ENCODE measurements around the gene DNER. TPM values are rescaled to one million over a fixed set of nuclear protein-coding genes. Genes with fewer than 3 reads are reported as not detected.

DNER gene
- total and polyA plus RNA-seq, 2 of the 13 experiments (the other 11 are each of a cell fraction or from before 2014, with no cell fraction given) = not detected

GRCh38 chr2:229392196-229392595, 322.2 kb downstream of the DNER start:
- no peak for FAIRE-seq
- H3K4me3 ChIP-seq (replicated peaks in 1 of 3; ENCODE audit: insufficient read depth in 1 of 3, low read depth in 2 of 3, low read length in 3 of 3) = no peak overlapping the region
- POLR2A ChIA-PET = no interaction called here
- no TSS peak for BruUV-seq (replicated peaks)
- CTCF ChIA-PET (ENCODE audit: low intra/inter-chr PET ratio, low total read pairs) = no interaction called here
- intact Hi-C loops (cut with micrococcal nuclease; ENCODE audit: unreplicated experiment) (no loop called here), in situ Hi-C loops (cut with HindIII; ENCODE audit: extremely low pct_ligation_motif_present, low pct_unique_long_range_greater_than_20kb) (no loop called here)
- 0% methylated on average over 2 of the region's 2 CpGs for WGBS (ENCODE audit: low lambda C conversion rate)
- H2AFZ ChIP-seq (ENCODE audit: low read length) = no peak overlapping the region
- no peaks in the 10 kb centered on the region for H3K4me1 ChIP-seq (ENCODE audit: insufficient read depth, low read length)
- TF ChIP-seq ERF (CRISPR knock-in tag; IDR thresholded peaks at IDR 0.05) (no peak), RFX5 (IDR thresholded peaks at IDR 0.05; ENCODE audit: low read depth, low read length) (no peak), NFYB (CRISPR knock-in tag; IDR thresholded peaks at IDR 0.05) (no peak), ZNF180 (CRISPR knock-in tag; IDR thresholded peaks at IDR 0.05; ENCODE audit: borderline replicate concordance, low read depth) (no peak), MTA3 (CRISPR knock-in tag; IDR thresholded peaks at IDR 0.05) (no peak), MED1 (CRISPR knock-in tag; IDR thresholded peaks at IDR 0.05) (no peak), REXO4 (CRISPR knock-in tag; IDR thresholded peaks at IDR 0.05; ENCODE audit: borderline replicate concordance) (no peak), ZNF589 (CRISPR knock-in tag; conservative IDR thresholded peaks at IDR 0.05) (no peak), NR2F1 (CRISPR knock-in tag; IDR thresholded peaks at IDR 0.05) (no peak), YEATS2 (CRISPR knock-in tag; IDR thresholded peaks at IDR 0.05; ENCODE audit: borderline replicate concordance) (no peak)
- H4K20me1 ChIP-seq (ENCODE audit: insufficient read depth, low read length) = no peaks in the 10 kb centered on the region
- ATAC-seq = no peak
- H3K27ac ChIP-seq (ENCODE audit: extremely low read length, insufficient read depth, low read length) = no peak overlapping the region
- H3K36me3 ChIP-seq (replicated peaks in 1 of 2; ENCODE audit: control insufficient read depth in 1 of 2, insufficient read depth in 2 of 2, low read length in 2 of 2) = no peaks in the 10 kb centered on the region
- H3K9ac ChIP-seq (ENCODE audit: insufficient read depth, low read depth, low read length) = no peak overlapping the region
- H3K9me3 ChIP-seq (ENCODE audit: low read length) = peaks cover 33% of the 10 kb centered on the region
- H3K4me2 ChIP-seq (ENCODE audit: low read depth, low read length) = no peak overlapping the region
- DNase-seq (ENCODE audit: low spot score) = no peak
- no peaks in the 10 kb centered on the region for H3K27me3 ChIP-seq (ENCODE audit: control insufficient read depth in 1 of 2, insufficient read depth in 2 of 2, low read length in 2 of 2)
- H3K79me2 ChIP-seq (ENCODE audit: insufficient read depth, low read length) = no peaks in the 10 kb centered on the region

- ChIA-PET POLR2A (no interaction called here), CTCF (ENCODE audit: low intra/inter-chr PET ratio, low total read pairs) (no interaction called here)
- no peaks in the 10 kb centered on the region for H3K79me2 ChIP-seq (ENCODE audit: insufficient read depth, low read length)
- ATAC-seq (no peak), DNase-seq (ENCODE audit: low spot score) (no peak), FAIRE-seq (no peak)
- no peak overlapping the region for H3K4me3 ChIP-seq (replicated peaks in 1 of 3; ENCODE audit: insufficient read depth in 1 of 3, low read depth in 2 of 3, low read length in 3 of 3)
- H3K9me3 ChIP-seq (ENCODE audit: low read length) = peaks cover 25% of the 10 kb centered on the region
- no peak overlapping the region for H3K4me2 ChIP-seq (ENCODE audit: low read depth, low read length)
- in situ Hi-C loops (cut with HindIII; ENCODE audit: extremely low pct_ligation_motif_present, low pct_unique_long_range_greater_than_20kb) = no loop called here
- no peaks in the 10 kb centered on the region for H3K4me1 ChIP-seq (ENCODE audit: insufficient read depth, low read length)
- no peak for TF ChIP-seq ZNF343 (CRISPR knock-in tag; IDR thresholded peaks at IDR 0.05)
- TF ChIP-seq ZNF530 (CRISPR knock-in tag; IDR thresholded peaks at IDR 0.05; ENCODE audit: low read depth) = no peak
- no peak overlapping the region for H3K27ac ChIP-seq (ENCODE audit: extremely low read length, insufficient read depth, low read length)
- H3K27me3 ChIP-seq (ENCODE audit: control insufficient read depth in 1 of 2, insufficient read depth in 2 of 2, low read length in 2 of 2) = no peaks in the 10 kb centered on the region
- WGBS (ENCODE audit: low lambda C conversion rate) = 26% methylated on average over 4 of the region's 4 CpGs
- H3K36me3 ChIP-seq (replicated peaks in 1 of 2; ENCODE audit: control insufficient read depth in 1 of 2, insufficient read depth in 2 of 2, low read length in 2 of 2) = no peaks in the 10 kb centered on the region
- BruUV-seq (replicated peaks) = no TSS peak
- no peak overlapping the region for H3K9ac ChIP-seq (ENCODE audit: insufficient read depth, low read depth, low read length)
- intact Hi-C loops (cut with micrococcal nuclease; ENCODE audit: unreplicated experiment) = no loop called here
- no peaks in the 10 kb centered on the region for H4K20me1 ChIP-seq (ENCODE audit: insufficient read depth, low read length)
- H2AFZ ChIP-seq (ENCODE audit: low read length) = no peak overlapping the region
Measured at GRCh38 chr2:229388731-229389130, 325.6 kb downstream of the DNER start.

Data from HepG2 (cell line).